ENCODE data around the gene PSEN1.

The PSEN1 gene

GRCh38 chr14:73254247-73255004 is 118.1 kb downstream of the PSEN1 start:
- Histone ChIP-seq H3K36me3 (ENCODE audit: insufficient read depth, low read length) (no peaks in the 10 kb centered on the region), H3K9me3 (ENCODE audit: control insufficient read depth, insufficient read depth, low read length) (no peaks in the 10 kb centered on the region), H3K4me1 (ENCODE audit: insufficient read depth, low read length) (no peaks in the 10 kb centered on the region), H3K9ac (ENCODE audit: low read depth, low read length) (no peak overlapping the region)

GRCh38 chr14:73255005-73255400 is 118.7 kb downstream of the PSEN1 start:
- Histone ChIP-seq H3K36me3 (ENCODE audit: insufficient read depth, low read length) (no peaks in the 10 kb centered on the region), H3K4me1 (ENCODE audit: insufficient read depth, low read length) (no peaks in the 10 kb centered on the region), H3K9me3 (ENCODE audit: control insufficient read depth, insufficient read depth, low read length) (no peaks in the 10 kb centered on the region), H3K9ac (ENCODE audit: low read depth, low read length) (no peak overlapping the region)

- no peaks in the 10 kb centered on the region for H3K4me1 ChIP-seq (ENCODE audit: insufficient read depth, low read length)
- no peak overlapping the region for H3K9ac ChIP-seq (ENCODE audit: low read depth, low read length)
- H3K36me3 ChIP-seq (ENCODE audit: insufficient read depth, low read length): no peaks in the 10 kb centered on the region
- no peaks in the 10 kb centered on the region for H3K9me3 ChIP-seq (ENCODE audit: control insufficient read depth, insufficient read depth, low read length)
Measured at GRCh38 chr14:73255693-73256225, 119.5 kb downstream of the PSEN1 start.

GRCh38 chr14:73258076-73258475 is 121.8 kb downstream of the PSEN1 start:
- no peaks in the 10 kb centered on the region for H3K9me3 ChIP-seq (ENCODE audit: control insufficient read depth, insufficient read depth, low read length)

GRCh38 chr14:73258845-73259611 is 122.7 kb downstream of the PSEN1 start:
- H3K4me1 ChIP-seq (ENCODE audit: insufficient read depth, low read length): no peaks in the 10 kb centered on the region
- no peaks in the 10 kb centered on the region for H3K9me3 ChIP-seq (ENCODE audit: control insufficient read depth, insufficient read depth, low read length)
- H3K36me3 ChIP-seq (ENCODE audit: insufficient read depth, low read length): no peaks in the 10 kb centered on the region
- H3K9ac ChIP-seq (ENCODE audit: low read depth, low read length): no peak overlapping the region

More at GRCh38 chr14:73258076-73258475, 121.8 kb downstream of the PSEN1 start:
- Histone ChIP-seq H3K9ac (ENCODE audit: low read depth, low read length) (no peak overlapping the region), H3K4me1 (ENCODE audit: insufficient read depth, low read length) (no peaks in the 10 kb centered on the region), H3K36me3 (ENCODE audit: insufficient read depth, low read length) (no peaks in the 10 kb centered on the region)

- no peaks in the 10 kb centered on the region for H3K36me3 ChIP-seq (ENCODE audit: insufficient read depth, low read length)
- H3K9ac ChIP-seq (ENCODE audit: low read depth, low read length): no peak overlapping the region
- no peaks in the 10 kb centered on the region for H3K9me3 ChIP-seq (ENCODE audit: control insufficient read depth, insufficient read depth, low read length)
- H3K4me1 ChIP-seq (ENCODE audit: insufficient read depth, low read length): no peaks in the 10 kb centered on the region
Measured at GRCh38 chr14:73259837-73260236, 123.5 kb downstream of the PSEN1 start.

- H3K9me3 ChIP-seq (ENCODE audit: control insufficient read depth, insufficient read depth, low read length): no peaks in the 10 kb centered on the region
- H3K9ac ChIP-seq (ENCODE audit: low read depth, low read length): no peak overlapping the region
- H3K4me1 ChIP-seq (ENCODE audit: insufficient read depth, low read length): no peaks in the 10 kb centered on the region
- H3K36me3 ChIP-seq (ENCODE audit: insufficient read depth, low read length): no peaks in the 10 kb centered on the region
Measured at GRCh38 chr14:73260574-73260973, 124.3 kb downstream of the PSEN1 start.

- H3K4me1 ChIP-seq (ENCODE audit: insufficient read depth, low read length): no peaks in the 10 kb centered on the region
- H3K36me3 ChIP-seq (ENCODE audit: insufficient read depth, low read length): no peaks in the 10 kb centered on the region
- H3K9ac ChIP-seq (ENCODE audit: low read depth, low read length): no peak overlapping the region
- H3K9me3 ChIP-seq (ENCODE audit: control insufficient read depth, insufficient read depth, low read length): no peaks in the 10 kb centered on the region
Measured at GRCh38 chr14:73261075-73261474, 124.8 kb downstream of the PSEN1 start.

GRCh38 chr14:73261520-73262426 is 125.5 kb downstream of the PSEN1 start:
- Histone ChIP-seq H3K9ac (ENCODE audit: low read depth, low read length) (no peak overlapping the region), H3K36me3 (ENCODE audit: insufficient read depth, low read length) (no peaks in the 10 kb centered on the region), H3K4me1 (ENCODE audit: insufficient read depth, low read length) (no peaks in the 10 kb centered on the region), H3K9me3 (ENCODE audit: control insufficient read depth, insufficient read depth, low read length) (no peaks in the 10 kb centered on the region)

GRCh38 chr14:73262427-73263183 is 126.3 kb downstream of the PSEN1 start:
- H3K9me3 ChIP-seq (ENCODE audit: control insufficient read depth, insufficient read depth, low read length): no peaks in the 10 kb centered on the region
- H3K9ac ChIP-seq (ENCODE audit: low read depth, low read length): no peak overlapping the region
- no peaks in the 10 kb centered on the region for H3K4me1 ChIP-seq (ENCODE audit: insufficient read depth, low read length)
- no peaks in the 10 kb centered on the region for H3K36me3 ChIP-seq (ENCODE audit: insufficient read depth, low read length)

- no peak overlapping the region for H3K9ac ChIP-seq (ENCODE audit: low read depth, low read length)
- H3K4me1 ChIP-seq (ENCODE audit: insufficient read depth, low read length): no peaks in the 10 kb centered on the region
- H3K36me3 ChIP-seq (ENCODE audit: insufficient read depth, low read length): no peaks in the 10 kb centered on the region
- H3K9me3 ChIP-seq (ENCODE audit: control insufficient read depth, insufficient read depth, low read length): no peaks in the 10 kb centered on the region
Measured at GRCh38 chr14:73263606-73264005, 127.3 kb downstream of the PSEN1 start.

- Histone ChIP-seq H3K4me1 (ENCODE audit: insufficient read depth, low read length) (no peaks in the 10 kb centered on the region), H3K36me3 (ENCODE audit: insufficient read depth, low read length) (no peaks in the 10 kb centered on the region), H3K9me3 (ENCODE audit: control insufficient read depth, insufficient read depth, low read length) (no peaks in the 10 kb centered on the region), H3K9ac (ENCODE audit: low read depth, low read length) (no peak overlapping the region)
Measured at GRCh38 chr14:73264080-73264884, 128.0 kb downstream of the PSEN1 start.
